Muscle of arm (tissue), 14 donors: ENCODE data around the gene GPHN. TPM values are rescaled to one million over a fixed set of nuclear protein-coding genes. Genes with fewer than 3 reads are reported as not detected.

Experiments used
- DNase-seq: peaks from one replicate; pipeline ENCODE4 v3.0.0-alpha.2; 2013
- long read RNA-seq, 11 donors: transcript quantifications; one replicate each; lab custom pipeline, GENCODE V29; 2026
- polyA plus RNA-seq, 12 donors: library from polyadenylated mRNA; unstranded; fragments of 120-200 nt; gene quantifications; one replicate each; pipeline ENCODE4 v1.2.1, GENCODE V29; 2013; ENCODE audit not compliant: insufficient read length in 12 of 12

The GPHN gene
- polyA plus RNA-seq, result 10 to 100 TPM in 10 of 12 donors, 1 to 10 TPM in 1, not detected in 1; 6.3 to 20.5 (median 17.6) TPM
- long read RNA-seq, donor 1, full-length matches to known transcripts, result 2 of 2 reads
- long read RNA-seq, donor 1, partial matches to known transcripts, result 0 of 2 reads
- long read RNA-seq, donor 1, other reads (novel, unspliced or antisense), result 0 of 2 reads
- long read RNA-seq, donor 2, full-length matches to known transcripts, result 4 of 4 reads
- long read RNA-seq, donor 2, partial matches to known transcripts, result 0 of 4 reads
- long read RNA-seq, donor 2, other reads (novel, unspliced or antisense), result 0 of 4 reads
- long read RNA-seq, donor 3, result 0 reads
- long read RNA-seq, donor 4, result 0 reads
- long read RNA-seq, donor 5, full-length matches to known transcripts, result 1 of 1 reads
- long read RNA-seq, donor 5, partial matches to known transcripts, result 0 of 1 reads
- long read RNA-seq, donor 5, other reads (novel, unspliced or antisense), result 0 of 1 reads
- long read RNA-seq, donor 6, result 0 reads
- long read RNA-seq, donor 7, full-length matches to known transcripts, result 1 of 1 reads
- long read RNA-seq, donor 7, partial matches to known transcripts, result 0 of 1 reads
- long read RNA-seq, donor 7, other reads (novel, unspliced or antisense), result 0 of 1 reads
- long read RNA-seq, donor 8, full-length matches to known transcripts, result 3 of 3 reads
- long read RNA-seq, donor 8, partial matches to known transcripts, result 0 of 3 reads
- long read RNA-seq, donor 8, other reads (novel, unspliced or antisense), result 0 of 3 reads
- long read RNA-seq, donor 9, result 0 reads
- long read RNA-seq, donor 10, full-length matches to known transcripts, result 2 of 2 reads
- long read RNA-seq, donor 10, partial matches to known transcripts, result 0 of 2 reads
- long read RNA-seq, donor 10, other reads (novel, unspliced or antisense), result 0 of 2 reads
- long read RNA-seq, donor 11, full-length matches to known transcripts, result 2 of 2 reads
- long read RNA-seq, donor 11, partial matches to known transcripts, result 0 of 2 reads
- long read RNA-seq, donor 11, other reads (novel, unspliced or antisense), result 0 of 2 reads

DNA sequence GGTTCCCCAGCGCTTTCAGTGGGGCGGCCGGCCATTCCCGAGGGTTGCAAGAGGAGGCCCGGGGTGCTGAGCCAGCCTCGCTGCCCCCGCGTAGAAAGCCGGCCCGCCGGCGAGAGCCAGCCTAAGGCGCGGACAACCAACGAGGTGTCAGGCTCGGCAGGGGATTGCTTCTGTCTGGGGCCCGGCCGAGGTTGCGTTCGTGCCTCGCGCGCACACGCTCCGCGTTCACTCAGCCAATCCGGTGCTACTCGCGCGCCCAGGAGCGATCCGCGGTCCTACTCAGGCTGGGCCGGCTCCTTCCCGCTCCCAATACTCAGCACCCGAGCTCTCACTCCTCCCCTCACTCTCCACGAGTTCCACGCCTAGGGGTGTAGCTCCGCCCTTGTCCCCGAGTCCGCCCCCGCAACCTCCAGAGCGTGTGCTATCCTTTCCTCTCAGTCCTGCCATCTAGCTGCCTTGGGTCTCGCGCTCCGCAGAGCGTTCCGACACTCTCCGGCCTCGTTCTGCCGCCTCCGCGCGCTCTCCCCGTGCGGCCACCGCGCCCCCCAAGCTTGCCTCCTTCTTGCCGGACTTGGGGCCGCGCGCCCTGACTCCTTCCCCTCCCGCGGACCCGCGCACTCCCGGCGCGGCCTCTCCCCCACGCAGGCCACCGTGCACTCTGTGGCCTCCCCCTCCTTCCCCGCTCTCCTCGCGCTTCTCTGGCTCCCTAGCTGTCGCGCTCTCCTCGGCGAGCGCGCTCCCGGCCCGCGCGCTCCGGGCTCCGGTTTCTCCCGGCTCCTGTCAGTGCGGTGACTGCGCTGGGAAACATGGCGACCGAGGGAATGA is at the start of gene GPHN:
TSS of gene GPHN (plus strand) at position 426 of the 825 bp plus-strand sequence.
- peak; percentile 96 for DNase-seq

DNA sequence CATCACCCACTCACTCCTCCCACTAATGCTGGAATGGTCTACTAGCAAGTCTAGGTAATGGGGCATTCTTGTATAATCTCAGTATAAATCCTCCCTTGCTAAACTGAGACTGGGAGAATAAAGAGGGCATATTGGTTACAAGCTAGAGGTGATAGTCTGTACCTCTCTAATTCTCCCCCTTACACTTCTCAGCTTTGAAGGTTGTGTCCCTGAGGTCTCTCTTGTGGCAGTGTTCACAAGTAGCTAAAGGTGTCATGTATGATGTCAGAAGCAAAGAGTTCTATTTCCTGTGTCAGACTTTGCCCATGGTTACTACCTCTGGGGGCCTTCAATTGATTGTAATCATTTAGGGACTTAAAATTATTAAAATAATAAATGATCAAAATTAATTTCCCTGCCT is 48.3 kb upstream of the GPHN start:
- no peak for DNase-seq

DNA sequence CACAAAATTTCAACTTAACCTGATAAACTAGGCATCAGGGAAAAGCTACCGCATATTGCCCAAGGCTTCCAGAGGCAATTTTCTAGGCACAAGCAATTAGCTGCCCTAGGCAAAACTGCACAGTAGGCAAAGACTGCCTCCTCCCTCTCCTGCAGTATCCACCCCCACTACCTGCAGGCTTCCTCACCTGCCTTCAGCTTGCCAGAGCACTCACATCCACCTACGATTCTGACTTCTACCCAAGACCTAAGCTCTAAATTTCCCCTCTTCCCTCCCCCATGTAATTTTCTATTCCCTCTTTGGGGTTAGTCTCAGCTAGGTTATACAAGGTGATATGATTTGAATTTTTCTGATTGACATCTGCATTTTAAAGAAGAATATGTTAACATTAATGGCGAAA is 43.7 kb upstream of the GPHN start:
- DNase-seq, result no peak

DNA sequence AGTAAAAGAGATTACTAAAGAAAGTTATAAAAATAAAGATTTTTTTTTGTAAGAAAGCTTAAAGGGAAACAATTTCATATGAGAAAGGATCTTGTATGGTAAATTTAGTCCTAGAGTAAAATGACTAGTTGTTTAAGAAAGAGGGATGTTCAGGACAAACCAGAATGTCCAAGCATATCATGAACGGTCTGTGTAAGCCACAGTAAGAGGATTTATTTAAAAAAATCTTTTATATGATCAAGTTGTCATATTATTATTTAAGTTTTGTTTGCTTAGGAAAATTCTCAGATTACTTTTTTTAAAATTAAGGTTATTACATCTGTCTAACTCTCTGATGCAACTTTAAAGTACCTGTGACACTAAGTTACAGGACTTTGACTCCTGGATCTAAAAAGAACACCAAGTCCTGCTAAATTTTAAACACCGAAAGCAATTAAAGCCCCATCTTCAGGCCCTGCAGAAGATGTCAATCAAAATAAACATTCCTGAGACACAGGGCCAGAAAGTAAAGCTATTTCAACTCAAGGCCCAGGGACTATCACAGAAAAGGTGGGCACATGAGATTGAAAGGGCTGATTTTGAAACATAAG is 39.1 kb upstream of the GPHN start:
- DNase-seq, result no peak

DNA sequence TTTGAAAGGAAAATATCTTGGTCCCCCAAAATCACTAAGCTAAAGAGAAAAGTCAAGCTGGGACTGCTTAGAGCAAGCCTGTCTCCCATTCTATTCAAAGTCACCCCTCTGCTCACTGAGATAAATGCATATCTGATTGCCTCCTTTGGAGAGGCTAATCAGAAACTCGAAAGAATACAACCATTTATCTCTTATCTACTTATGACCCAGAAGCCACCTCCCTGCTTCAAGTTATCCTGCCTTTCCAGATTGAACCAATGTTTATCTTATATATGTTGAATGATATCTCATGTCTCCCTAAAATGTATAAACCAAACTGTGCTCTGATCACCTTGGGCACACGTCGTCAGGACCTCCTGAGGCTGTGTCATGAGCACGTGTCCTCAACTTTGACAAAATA is 36.4 kb upstream of the GPHN start:
- no peak for DNase-seq

DNA sequence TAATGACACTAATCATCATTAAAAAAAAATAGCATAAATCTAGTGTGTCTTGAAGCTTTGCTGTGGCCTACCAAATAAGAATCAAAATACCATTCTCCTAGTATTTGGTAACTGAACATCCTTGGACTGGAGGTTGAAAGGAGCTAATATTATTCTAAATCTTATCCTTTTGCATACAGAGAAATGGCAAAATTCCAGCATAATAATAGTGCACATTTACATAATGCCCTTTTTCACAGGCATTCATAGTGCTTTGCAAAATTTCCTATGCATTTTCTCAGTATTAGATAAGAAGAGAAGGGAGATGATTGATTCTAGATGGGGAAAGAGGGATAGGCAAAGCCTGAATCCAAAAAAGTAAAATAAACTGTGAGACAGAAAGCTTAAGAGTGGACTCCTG is 35.7 kb upstream of the GPHN start:
- DNase-seq, result no peak

DNA sequence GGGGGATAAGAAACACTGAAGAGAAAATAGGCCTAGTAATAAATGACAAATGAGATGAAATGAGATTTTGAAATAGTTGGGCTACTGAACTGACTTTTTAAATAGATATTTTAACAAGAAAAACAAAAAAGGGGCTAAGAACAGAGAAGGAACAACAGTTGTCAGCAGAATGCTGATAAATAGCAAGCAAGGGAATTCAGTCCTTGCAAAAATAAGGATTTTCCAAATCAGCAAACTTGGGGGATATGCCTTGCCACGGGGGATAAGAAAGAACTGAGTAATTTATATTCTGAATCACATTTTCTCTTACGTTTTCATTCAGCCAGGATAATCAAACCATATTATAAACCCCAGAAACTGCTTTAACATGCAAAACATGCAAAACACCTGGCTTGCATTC is 34.7 kb upstream of the GPHN start:
- no peak for DNase-seq

DNA sequence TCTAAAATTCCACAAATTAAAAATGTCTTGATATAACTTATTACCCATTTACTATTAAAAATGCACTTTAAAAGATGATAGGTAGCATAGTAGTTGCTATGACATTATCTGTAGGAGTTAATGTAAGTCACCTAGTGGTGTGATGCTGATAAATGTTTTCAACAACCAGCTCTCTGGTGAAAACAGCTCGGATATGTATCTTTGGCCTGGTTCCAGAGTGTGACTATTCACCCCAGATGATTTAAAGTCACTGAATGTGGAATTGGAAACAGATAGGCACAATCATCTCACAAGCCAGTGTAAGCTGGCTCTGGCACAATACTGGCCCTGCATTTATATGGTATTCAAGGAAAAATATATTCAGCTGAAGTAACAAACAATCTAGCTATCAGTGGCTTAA is 31.0 kb upstream of the GPHN start:
- DNase-seq, result no peak

DNA sequence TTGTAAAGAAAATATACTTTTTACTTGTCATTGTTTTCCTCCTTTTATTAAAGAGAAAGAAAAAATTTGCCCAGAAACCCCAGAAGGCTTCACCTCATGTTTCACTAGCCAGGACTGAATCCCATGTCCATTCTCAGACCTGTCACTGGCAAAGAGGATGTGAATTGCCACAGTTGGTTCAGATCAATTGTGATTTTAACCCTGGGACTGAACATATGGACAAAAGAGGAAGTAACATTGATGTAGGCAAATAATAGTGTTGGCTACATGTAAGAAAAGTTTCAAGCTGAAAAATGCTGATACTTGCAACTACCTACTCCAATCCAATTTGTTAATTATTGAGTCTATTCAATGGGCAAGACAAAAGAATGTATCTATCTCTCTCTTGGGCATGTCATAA is 30.4 kb upstream of the GPHN start:
- DNase-seq, result no peak

DNA sequence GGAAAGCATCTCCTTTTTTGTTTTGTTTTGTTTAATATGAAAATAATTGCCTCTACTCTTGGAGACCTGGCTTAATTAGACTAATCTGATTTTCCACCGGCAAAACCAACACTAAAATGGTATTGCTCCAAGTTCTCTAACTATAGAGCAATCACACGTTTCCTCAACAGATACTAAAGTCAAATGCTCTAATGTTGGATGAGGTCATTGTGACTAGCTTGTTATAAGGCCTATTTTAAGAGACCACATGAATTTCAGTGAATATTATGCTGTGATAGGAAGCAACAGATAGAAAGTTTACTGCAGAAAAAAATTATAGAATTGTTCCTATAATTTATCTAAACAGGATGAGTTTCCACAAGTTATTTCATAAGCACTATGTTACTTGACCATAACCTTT is 25.1 kb upstream of the GPHN start:
- no peak for DNase-seq

DNA sequence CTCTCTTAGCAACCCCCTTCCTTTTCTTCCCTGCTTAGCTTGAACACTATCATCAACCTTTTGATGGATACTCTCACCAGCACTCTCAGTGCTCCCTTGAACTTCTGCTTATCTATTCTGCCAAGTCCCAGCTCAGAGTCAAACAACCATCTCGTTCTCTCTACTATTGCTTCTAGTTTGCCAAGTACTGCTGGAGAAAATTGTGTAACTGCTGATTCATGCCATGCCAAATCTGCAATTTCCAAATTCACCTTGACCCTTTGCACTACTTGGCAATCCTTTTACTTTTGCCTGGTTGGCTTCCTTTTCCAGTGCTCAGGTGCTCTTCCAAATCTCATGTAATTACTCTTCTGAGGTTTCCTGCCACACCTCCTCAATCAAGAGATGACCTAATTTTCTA is 24.6 kb upstream of the GPHN start:
- DNase-seq, result no peak

DNA sequence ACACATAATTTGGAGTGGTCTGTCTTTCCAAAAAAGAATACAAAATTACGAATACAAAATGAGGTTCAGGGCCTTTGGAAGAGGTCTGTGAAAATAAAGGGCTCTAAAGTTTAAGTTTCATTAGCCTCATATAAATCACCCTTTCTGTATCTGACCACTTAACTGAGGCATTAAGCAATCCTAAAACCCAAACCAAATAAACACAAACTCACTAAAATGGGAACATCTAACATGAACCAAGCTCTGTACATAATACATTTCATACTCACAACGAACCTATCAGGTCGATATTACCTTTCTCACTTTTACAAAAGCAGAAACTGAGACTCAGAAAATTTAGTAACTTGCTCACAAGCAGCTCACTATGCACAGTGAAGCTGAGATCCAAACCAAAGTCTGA is 22.9 kb upstream of the GPHN start:
- DNase-seq, result no peak

DNA sequence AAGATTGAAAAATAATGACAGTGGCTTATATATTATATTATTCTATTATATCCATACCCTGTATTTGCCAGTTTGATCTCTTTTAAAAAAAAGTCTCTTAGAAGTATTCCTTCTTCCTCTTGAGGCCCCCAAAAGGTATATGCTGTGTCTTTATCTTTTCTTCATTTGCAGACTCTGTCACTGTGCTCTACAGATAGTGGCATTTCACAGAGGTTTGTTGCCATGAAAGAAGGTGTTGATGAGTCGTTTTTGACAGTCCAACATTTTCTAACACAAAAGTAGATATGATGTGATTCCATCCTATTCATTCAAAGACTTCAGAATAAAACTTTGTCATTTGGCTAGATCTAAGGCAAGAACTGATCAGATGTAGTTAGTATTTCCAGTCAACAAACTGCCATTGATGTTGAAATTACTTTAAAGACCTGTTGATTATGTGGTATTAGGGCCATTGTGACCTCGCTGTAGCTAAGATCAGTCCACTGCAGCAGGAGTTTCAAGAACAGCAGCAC is 22.0 kb upstream of the GPHN start, which contains the start of gene CCDC196:
TSS of gene CCDC196 (plus strand) at position 462 of the 512 bp plus-strand sequence. CDS start 132 bp downstream, outside the sequence.
- no peak for DNase-seq

DNA sequence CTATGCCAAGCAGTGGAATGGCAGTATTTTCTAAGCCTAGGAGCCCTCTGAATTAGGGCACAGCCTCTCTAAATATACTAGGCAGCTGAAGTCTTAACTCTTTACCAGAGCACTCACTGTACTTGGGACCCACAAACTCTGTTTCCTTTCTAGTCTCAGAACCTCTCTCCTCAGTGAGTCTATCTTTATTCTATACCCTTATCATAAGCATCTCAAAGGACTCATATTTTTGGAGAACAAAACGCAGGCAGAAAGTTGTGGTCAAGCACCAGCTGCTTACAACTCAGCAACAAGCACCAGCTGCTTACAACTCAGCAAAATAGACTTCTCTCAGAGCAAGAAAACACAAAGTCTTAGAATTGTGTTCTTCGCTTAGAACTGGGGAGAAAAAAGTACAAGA is 20.8 kb upstream of the GPHN start:
- no peak for DNase-seq

DNA sequence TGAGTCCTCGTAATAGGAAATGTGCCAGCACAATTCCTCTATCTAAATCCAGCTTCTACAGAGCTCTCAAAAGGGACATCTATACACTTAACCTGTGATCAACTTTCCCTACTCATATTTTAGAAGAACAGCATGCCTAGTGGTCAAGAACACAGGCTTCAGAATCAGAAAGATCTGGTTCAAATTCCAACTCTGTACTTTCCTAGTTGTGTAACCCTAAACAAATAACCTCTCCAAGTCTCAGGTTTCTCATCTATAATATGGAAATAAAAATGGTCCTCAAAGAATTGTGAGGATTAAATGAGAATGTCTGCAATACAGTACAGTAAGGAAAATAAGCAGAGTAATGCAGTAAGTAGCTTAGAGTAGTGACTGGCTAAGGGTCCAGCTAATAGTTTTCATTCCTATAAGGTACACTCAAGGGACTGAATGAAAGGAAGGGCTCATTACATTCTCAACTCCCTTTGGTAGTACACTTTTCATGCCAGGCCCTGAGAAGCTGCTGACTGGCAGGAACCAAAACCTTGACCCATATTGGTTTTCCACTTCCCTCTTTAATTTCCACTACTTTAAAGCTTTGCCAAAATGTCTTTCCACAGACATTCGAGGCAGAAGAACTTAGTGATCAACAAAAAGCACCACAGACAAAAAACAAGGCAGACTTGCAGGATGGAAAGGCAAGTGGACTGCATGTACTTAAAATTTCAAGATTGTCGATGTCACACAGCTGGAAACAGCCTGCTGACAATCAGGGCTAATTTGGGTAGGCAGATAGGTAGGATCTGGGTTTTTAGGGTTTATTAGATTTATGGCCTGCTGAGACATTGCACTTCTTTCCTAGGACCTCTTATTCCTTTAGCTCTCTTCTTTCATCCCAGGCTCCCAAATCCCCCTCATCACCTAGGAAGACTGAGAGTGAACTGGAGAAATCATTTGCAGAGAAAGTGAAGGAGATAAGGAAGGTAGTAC is 17.5 kb upstream of the GPHN start:
- DNase-seq, result no peak

DNA sequence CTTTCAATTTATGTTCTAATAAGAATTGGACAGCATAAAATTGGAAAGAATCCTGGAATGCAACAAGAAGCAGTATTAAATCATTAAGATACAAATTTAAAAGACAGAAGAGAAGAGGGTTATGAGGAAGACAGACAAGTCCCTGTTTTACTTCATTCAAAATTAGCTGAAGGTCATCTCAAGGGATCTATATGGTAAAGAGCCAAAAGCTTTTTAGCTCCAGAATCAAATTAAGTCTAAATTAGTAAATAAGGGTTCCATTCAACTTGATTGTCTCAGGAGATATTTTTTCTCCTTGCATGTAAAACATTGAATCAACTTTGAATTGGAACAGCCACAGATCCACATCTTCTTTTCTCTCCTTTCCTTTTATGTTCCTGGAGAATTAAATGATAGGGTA is 14.2 kb upstream of the GPHN start:
- DNase-seq, result no peak

DNA sequence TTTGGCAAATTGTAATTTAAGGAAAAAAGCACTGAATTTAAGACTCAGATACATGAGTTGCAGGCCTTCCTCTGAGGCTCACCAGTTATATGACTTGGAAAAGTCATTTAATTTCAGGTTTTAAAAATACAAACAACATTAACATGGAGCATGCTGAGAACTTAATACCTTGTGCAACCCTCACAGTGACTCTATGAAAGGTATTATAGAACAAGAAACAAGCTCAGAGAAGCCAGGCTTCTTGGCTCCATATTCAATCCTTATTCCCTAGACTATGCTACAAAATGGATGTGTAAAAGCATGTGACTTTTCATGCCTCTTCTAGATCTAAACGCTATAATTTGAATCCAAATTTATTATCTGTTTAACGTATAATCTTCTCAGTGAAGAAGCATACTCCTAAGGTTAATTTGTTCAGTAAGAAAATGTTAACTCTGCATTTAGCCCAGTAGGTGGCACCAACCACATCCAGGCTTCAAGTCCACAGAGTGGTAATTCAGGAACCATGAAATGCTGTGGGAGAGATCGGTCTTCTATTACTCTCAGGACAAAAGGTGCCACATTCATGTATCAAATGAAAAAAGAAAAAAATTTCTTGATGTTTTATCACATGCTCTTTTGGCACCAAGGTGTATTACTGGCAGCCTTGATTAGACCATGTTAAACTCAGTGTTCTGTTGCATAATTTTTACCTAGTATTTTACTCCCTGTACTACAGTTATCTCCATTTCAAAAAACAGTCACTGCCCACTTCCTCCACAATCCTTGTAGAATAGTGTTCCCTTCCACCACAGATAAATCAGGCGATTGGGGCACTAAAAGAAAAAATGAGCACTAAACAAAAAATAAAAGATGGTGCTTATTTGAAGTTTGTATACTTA is 12.5 kb upstream of the GPHN start:
- peak; percentile 62 for DNase-seq

DNA sequence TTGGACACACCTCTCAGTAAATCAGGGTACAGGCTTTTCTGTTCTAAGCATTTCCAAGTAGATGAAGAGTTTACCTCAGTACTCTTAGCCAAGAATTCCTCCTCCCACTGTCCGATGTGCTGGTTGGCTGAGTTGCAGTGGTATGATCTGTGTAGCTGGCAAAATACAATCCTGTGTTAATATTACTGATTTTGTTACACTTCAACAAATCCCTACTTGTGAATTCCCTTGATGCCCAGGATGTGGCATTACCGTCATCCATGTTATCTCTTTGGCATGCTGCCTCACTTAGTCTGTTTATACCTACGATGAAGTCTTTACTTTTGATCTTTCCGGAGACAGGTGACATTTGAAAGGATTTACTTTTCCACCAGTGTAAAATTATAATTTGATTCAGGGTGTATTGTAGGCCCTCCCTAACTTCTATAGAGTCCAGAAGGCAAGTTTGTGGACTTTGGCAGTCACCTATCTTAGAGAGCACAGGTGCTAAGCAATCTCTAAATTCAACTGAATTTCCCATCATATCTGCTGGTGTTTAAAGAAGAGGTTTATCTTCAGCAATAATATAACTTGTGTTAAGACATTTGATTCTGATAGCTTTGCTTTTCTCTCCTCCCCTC is 11.6 kb upstream of the GPHN start:
- no peak for DNase-seq
